CD4-positive, alpha-beta T cell treated with Interleukin-6 for 4 hours (primary cell): Measurements from ENCODE around the gene PCED1B.

Experiments used
- DNase-seq: peaks from one replicate; pipeline ENCODE4 v3.0.0-alpha.2; 2020; ENCODE audit warnings: mixed read lengths

The PCED1B gene

DNA sequence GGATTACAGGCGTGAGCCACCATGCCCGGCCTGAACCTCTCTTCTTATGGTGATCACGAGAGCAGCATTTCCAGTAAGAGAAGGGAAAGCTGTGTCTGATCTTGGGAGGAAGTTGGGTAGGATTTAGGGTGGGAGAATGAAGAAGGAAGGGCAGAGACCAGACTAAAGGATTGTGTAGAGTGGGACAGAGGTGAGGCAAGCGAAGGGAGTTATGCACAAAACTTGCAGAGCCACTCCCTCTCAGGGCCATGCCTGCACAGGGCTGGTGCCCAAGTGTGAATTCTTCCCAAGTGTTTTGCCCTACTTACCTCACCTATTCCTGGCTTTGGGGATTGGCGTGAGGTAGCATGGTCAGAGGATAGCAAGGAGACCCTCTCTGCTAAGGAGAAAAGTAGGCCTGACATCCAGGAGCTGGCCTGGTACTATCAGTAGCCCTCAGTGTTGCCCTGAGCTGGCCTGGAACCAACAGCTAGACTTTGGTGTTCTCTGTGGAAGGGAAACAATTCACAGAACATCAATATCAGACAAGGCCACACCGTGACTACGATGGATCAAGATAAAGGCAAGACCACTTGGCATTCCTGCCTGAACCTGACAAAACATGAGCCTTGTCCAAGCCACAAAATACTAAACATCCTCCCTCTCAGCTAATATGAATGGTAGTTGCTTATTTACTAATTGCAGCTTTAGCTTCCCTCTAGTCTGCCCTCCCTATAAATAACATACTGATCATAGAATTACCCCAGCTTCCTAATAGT is 201.3 kb downstream of the PCED1B start:
- DNase-seq = no peak

GRCh38 chr12:47281667-47282171 is 202.3 kb downstream of the PCED1B start:
- no peak for DNase-seq

GRCh38 chr12:47282206-47282605 is 202.8 kb downstream of the PCED1B start:
- DNase-seq = no peak
